SU-DHL-6 (cell line): ENCODE results near the gene CNGA4.

Experiments
- EZH2phosphoT487 ChIP-seq: fragments of 200-600 bp; sonication (generic), shearing (Covaris generic); conservative IDR thresholded peaks from 2 replicates; pipeline ENCODE4 v1.6.1; 2018; ENCODE audit warnings: mild to moderate bottlenecking, antibody characterized with exemption, low read length, moderate library complexity, mixed read lengths
- TF ChIP-seq, protein P1 (sequence below): fragments of 200-600 bp; sonication (generic); IDR thresholded peaks from one replicate; pipeline ENCODE4 v1.5.1; 2017; ENCODE audit warnings: antibody characterized with exemption, mild to moderate bottlenecking, low read length, moderate library complexity; ENCODE audit not compliant: insufficient read depth, poor library complexity, severe bottlenecking

DNA sequence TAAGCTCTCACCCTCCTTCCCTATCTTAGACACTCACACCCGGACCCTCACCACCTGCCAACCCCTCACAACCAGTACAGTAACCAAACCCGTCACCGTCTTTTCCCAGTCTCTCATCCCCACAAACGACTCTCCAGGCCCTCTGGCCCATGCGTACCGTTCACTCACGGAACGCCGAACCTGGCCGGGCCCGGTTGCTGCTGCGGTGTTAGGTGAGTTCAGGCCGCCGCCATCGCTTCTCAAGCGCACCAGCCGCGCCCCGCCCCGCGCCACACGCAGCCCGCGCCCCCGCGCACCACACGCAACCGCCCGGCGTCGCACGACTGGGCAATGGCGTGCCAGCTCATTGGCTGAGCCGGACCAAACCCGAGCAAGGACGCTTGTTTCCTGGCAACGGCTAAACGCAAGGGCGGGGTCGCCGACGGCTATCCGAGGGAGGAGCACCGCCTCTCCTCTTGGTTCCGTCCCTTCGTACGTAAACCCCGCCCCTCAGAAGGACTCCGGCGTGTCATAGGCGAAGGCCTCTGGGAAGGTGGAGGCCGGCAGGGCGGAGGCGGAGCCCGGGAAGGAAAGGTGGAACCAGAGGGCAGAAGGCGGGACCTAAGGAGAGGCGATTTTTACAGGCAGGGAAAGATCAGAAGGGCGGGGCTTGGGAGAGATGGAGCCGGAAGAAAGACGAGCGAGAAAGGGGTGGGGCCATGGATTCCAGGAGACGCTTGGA lies 4.3 kb upstream of the CNGA4 start, which contains the start of gene FHIP1B:
- TF ChIP-seq, protein P1, sequence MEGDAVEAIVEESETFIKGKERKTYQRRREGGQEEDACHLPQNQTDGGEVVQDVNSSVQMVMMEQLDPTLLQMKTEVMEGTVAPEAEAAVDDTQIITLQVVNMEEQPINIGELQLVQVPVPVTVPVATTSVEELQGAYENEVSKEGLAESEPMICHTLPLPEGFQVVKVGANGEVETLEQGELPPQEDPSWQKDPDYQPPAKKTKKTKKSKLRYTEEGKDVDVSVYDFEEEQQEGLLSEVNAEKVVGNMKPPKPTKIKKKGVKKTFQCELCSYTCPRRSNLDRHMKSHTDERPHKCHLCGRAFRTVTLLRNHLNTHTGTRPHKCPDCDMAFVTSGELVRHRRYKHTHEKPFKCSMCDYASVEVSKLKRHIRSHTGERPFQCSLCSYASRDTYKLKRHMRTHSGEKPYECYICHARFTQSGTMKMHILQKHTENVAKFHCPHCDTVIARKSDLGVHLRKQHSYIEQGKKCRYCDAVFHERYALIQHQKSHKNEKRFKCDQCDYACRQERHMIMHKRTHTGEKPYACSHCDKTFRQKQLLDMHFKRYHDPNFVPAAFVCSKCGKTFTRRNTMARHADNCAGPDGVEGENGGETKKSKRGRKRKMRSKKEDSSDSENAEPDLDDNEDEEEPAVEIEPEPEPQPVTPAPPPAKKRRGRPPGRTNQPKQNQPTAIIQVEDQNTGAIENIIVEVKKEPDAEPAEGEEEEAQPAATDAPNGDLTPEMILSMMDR, result no peak
- TF ChIP-seq EZH2phosphoT487, result no peak
